ENCODE measurements around the gene DSC3. TPM values are rescaled to one million over a fixed set of nuclear protein-coding genes. Genes with fewer than 3 reads are reported as not detected.

DSC3 gene
- total RNA-seq, 5 donors from 2014 or later (not counting 1 experiment from before 2014, with no cell fraction given): 0.18 TPM; not detected in 4

DNA sequence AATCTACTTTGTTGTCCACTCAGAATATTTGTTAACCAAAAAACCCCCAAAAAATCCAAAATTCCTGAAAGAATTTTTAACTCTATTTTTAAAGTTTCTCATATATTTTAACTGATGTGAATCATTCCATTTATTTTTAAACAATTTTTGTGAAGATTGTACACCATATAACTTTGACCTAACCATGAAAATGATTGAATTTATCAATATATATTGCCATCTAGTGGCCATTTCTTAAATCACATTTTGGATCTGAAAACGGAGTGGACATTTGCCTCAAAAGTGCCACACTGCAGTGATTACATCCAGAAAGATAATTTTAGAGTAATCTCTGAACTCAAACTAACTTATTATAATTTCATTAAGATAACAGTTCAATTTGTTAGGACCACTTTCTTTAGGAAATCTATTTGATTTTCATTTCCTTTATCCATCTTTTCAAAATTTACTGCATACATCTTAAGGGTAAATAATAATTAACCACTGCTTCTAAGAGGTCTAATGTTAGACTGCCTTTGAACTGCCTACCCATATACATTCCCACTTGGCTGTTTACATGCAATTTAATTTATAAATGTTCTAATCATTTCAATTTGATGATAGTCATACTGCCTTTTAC lies 71.1 kb downstream of the DSC3 start:
- Mint-ChIP-seq H3K36me3 (no peaks in the 10 kb centered on the region), H3K9me3 (no peaks in the 10 kb centered on the region), H3K4me3 (no peak overlapping the region), H3K27ac (no peak overlapping the region), H3K4me1 (no peaks in the 10 kb centered on the region), H3K27me3 (no peaks in the 10 kb centered on the region)
- ATAC-seq (replicated peaks in 1 of 4) (no peak), DNase-seq (peak in 1 of 35 experiments; percentile 16)
- POLR2A ChIA-PET: no interaction called here
- CTCF ChIA-PET: no interaction called here
- Histone ChIP-seq H3K36me3 (ENCODE audit: control insufficient read depth in 2 of 2, extremely low read depth in 1 of 2, insufficient read depth in 1 of 2, low read length in 1 of 2) (no peaks in the 10 kb centered on the region), H3K9me3 (no peaks in the 10 kb centered on the region), H3K27me3 (replicated peaks in 1 of 2; ENCODE audit: control insufficient read depth in 2 of 2, extremely low read depth in 1 of 2, insufficient read depth in 2 of 2, low read length in 1 of 2) (peaks cover 0 to 2% of the 10 kb centered on the region in 2 experiments), H3K4me3 (ENCODE audit: control insufficient read depth in 1 of 2, extremely low read depth in 1 of 2, low read length in 1 of 2) (no peak overlapping the region), H3K27ac (ENCODE audit: low read length) (no peak overlapping the region), H3K4me1 (ENCODE audit: control insufficient read depth in 1 of 2, extremely low read depth in 1 of 2, insufficient read depth in 2 of 2, low read length in 2 of 2) (no peaks in the 10 kb centered on the region)
- WGBS (ENCODE audit: insufficient coverage): no CpG with 5 or more reads among the region's 1 CpG

DNA sequence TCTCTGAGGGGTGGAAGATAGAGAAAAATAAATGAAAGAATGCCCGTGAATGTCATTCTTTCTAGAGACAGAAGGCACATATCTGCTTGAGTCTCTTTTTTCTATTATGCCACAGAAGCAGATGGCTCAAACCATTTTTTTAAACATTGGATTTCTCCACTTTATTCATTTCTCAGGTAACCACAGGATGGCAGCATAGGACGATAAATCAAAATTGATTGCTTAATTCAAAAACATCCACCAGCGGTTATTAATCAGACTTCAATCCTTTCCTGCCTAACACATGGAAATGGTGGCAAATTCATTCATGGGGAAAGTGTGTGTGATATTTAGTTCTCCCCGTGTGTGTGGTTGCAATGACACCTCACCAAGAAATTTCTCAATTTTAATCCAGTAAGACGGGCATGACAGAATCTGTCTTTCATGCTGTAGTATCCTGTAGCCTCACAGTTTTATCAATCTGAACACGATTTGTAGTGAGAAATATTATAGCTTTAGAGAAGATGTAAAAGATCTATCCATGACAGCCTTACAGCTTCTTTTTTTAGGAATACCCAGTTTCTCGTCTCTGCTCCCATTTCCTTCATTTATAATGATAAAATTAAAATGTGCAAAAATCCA lies 72.2 kb downstream of the DSC3 start:
- DNase-seq: peak in 1 of 35 experiments; percentile 9
- ChIA-PET CTCF (interaction anchor here in 1 of 2 donors (0.5 kb wide), 1 partner anchor 850 kb away, joined by 7 read pairs; no protein-coding TSS in a partner anchor), POLR2A (no interaction called here)
- no peak overlapping the region for H3K4me3 ChIP-seq (ENCODE audit: control insufficient read depth in 1 of 2, extremely low read depth in 1 of 2, low read length in 1 of 2)
- no peaks in the 10 kb centered on the region for H3K36me3 ChIP-seq (ENCODE audit: control insufficient read depth in 2 of 2, extremely low read depth in 1 of 2, insufficient read depth in 1 of 2, low read length in 1 of 2)
- ATAC-seq (replicated peaks in 1 of 4): no peak
- H3K9me3 ChIP-seq: no peaks in the 10 kb centered on the region
- Mint-ChIP-seq H3K4me1 (no peaks in the 10 kb centered on the region), H3K27me3 (no peaks in the 10 kb centered on the region), H3K4me3 (no peak overlapping the region), H3K9me3 (no peaks in the 10 kb centered on the region), H3K36me3 (no peaks in the 10 kb centered on the region), H3K27ac (no peak overlapping the region)
- no CpG with 5 or more reads among the region's 7 CpGs for WGBS (ENCODE audit: insufficient coverage)
- H3K27ac ChIP-seq (ENCODE audit: low read length): no peak overlapping the region
- H3K27me3 ChIP-seq (replicated peaks in 1 of 2; ENCODE audit: control insufficient read depth in 2 of 2, extremely low read depth in 1 of 2, insufficient read depth in 2 of 2, low read length in 1 of 2): peaks cover 0 to 2% of the 10 kb centered on the region in 2 experiments
- H3K4me1 ChIP-seq (ENCODE audit: control insufficient read depth in 1 of 2, extremely low read depth in 1 of 2, insufficient read depth in 2 of 2, low read length in 2 of 2): no peaks in the 10 kb centered on the region

DNA sequence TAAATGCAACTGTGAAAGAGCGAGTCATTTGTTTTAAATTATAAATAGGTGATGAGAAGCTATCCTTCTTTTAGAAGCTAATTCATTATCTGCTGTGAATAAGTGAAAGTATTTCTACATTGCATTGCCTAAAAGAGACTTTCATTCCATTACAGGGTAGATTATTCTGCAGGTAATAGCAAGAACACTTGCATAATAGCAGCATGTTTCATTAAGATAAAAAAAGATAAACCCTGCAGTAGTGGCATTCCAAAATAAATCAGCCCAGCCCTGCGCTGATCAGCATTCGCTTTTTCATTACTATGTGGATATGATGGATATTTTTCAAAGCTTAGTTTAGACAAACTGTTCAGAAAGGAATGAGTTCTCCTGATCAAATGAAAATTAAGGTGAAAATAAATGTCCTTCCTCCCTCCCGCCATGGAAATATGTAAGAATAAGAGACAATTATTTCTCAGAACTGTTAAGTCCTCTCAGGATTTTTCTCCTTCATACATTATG lies 72.8 kb downstream of the DSC3 start:
- no CpG with 5 or more reads among the region's 4 CpGs for WGBS (ENCODE audit: insufficient coverage)
- H3K36me3 Mint-ChIP-seq: no peaks in the 10 kb centered on the region
- Histone ChIP-seq H3K27ac (ENCODE audit: low read length) (no peak overlapping the region), H3K4me3 (ENCODE audit: control insufficient read depth in 1 of 2, extremely low read depth in 1 of 2, low read length in 1 of 2) (no peak overlapping the region), H3K9me3 (no peaks in the 10 kb centered on the region), H3K27me3 (replicated peaks in 1 of 2; ENCODE audit: control insufficient read depth in 2 of 2, extremely low read depth in 1 of 2, insufficient read depth in 2 of 2, low read length in 1 of 2) (peaks cover 0 to 2% of the 10 kb centered on the region in 2 experiments), H3K36me3 (ENCODE audit: control insufficient read depth in 2 of 2, extremely low read depth in 1 of 2, insufficient read depth in 1 of 2, low read length in 1 of 2) (no peaks in the 10 kb centered on the region), H3K4me1 (ENCODE audit: control insufficient read depth in 1 of 2, extremely low read depth in 1 of 2, insufficient read depth in 2 of 2, low read length in 2 of 2) (no peaks in the 10 kb centered on the region)
- DNase-seq (no peak), ATAC-seq (replicated peaks in 1 of 4) (no peak)
- no peak overlapping the region for H3K27ac Mint-ChIP-seq
- CTCF ChIA-PET: interaction anchor here (0.5 to 0.6 kb wide), 2 partner anchors 167 to 851 kb away, joined by 6 to 7 read pairs; no protein-coding TSS in a partner anchor
- no peaks in the 10 kb centered on the region for H3K9me3 Mint-ChIP-seq
- H3K4me3 Mint-ChIP-seq: no peak overlapping the region
- no peaks in the 10 kb centered on the region for H3K27me3 Mint-ChIP-seq
- POLR2A ChIA-PET: no interaction called here
- no peaks in the 10 kb centered on the region for H3K4me1 Mint-ChIP-seq

DNA sequence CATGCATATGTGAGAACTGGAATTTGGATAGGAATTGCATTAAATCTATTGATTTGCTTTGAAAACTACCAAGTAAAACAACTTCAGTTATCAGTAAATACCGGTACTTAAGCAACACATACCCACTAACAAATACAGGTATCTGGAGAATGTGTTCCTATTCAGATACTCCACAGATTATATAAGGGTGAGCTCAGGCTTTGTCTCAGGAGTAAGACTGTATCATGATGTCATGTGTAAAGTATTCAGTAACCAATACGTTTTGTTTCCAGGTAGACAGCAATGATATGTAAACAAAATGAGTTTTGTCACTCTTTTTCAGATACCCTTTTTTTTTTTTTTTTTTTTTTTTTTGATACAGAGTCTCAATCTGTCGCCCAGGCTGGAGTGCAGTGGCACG lies 74.8 kb downstream of the DSC3 start:
- H3K9me3 Mint-ChIP-seq: peaks cover 0 to 2% (median 0%) of the 10 kb centered on the region in 3 donors
- no CpG with 5 or more reads among the region's 4 CpGs for WGBS (ENCODE audit: insufficient coverage)
- ChIA-PET POLR2A (no interaction called here), CTCF (interaction anchor here in 1 of 2 donors (0.7 kb wide), 1 partner anchor 1838 kb away, joined by 5 read pairs; no protein-coding TSS in a partner anchor)
- Histone ChIP-seq H3K4me1 (ENCODE audit: control insufficient read depth in 1 of 2, extremely low read depth in 1 of 2, insufficient read depth in 2 of 2, low read length in 2 of 2) (no peaks in the 10 kb centered on the region), H3K36me3 (ENCODE audit: control insufficient read depth in 2 of 2, extremely low read depth in 1 of 2, insufficient read depth in 1 of 2, low read length in 1 of 2) (no peaks in the 10 kb centered on the region), H3K9me3 (no peaks in the 10 kb centered on the region), H3K27ac (ENCODE audit: low read length) (no peak overlapping the region), H3K27me3 (replicated peaks in 1 of 2; ENCODE audit: control insufficient read depth in 2 of 2, extremely low read depth in 1 of 2, insufficient read depth in 2 of 2, low read length in 1 of 2) (peaks cover 0 to 2% of the 10 kb centered on the region in 2 experiments), H3K4me3 (ENCODE audit: control insufficient read depth in 1 of 2, extremely low read depth in 1 of 2, low read length in 1 of 2) (no peak overlapping the region)
- H3K4me1 Mint-ChIP-seq: no peaks in the 10 kb centered on the region
- H3K27me3 Mint-ChIP-seq: no peaks in the 10 kb centered on the region
- DNase-seq (no peak), ATAC-seq (replicated peaks in 1 of 4) (no peak)
- H3K4me3 Mint-ChIP-seq: no peak overlapping the region
- no peak overlapping the region for H3K27ac Mint-ChIP-seq
- H3K36me3 Mint-ChIP-seq: no peaks in the 10 kb centered on the region

DNA sequence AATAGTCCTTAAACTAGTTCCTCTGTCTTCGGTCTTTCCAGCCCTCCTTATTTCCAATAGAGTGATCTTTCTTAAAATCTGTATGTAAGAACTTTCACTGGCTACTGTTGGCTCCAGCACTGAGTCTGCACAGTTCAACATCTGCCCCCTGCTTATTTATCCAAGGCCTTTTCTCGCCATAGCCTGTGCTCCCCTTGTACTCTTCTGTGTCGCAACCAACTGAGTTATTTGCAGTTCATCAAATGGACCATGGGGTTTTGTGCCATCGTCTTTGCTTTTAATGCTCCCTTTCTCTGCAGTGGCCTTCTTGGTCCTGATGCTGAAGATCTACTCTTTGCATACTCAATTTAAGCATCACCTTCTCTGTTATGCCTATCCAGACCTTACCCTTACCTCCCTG lies 77.3 kb downstream of the DSC3 start:
- no peaks in the 10 kb centered on the region for H3K9me3 ChIP-seq
- no peak overlapping the region for H3K4me3 ChIP-seq (ENCODE audit: control insufficient read depth in 1 of 2, extremely low read depth in 1 of 2, low read length in 1 of 2)
- 92% methylated on average over 3 of the region's 4 CpGs for WGBS (ENCODE audit: insufficient coverage)
- Mint-ChIP-seq H3K27ac (no peak overlapping the region), H3K27me3 (no peaks in the 10 kb centered on the region), H3K9me3 (peaks cover 0 to 2% (median 0%) of the 10 kb centered on the region in 3 donors), H3K4me1 (no peaks in the 10 kb centered on the region), H3K4me3 (no peak overlapping the region), H3K36me3 (no peaks in the 10 kb centered on the region)
- ChIA-PET CTCF (no interaction called here), POLR2A (no interaction called here)
- H3K27me3 ChIP-seq (replicated peaks in 1 of 2; ENCODE audit: control insufficient read depth in 2 of 2, extremely low read depth in 1 of 2, insufficient read depth in 2 of 2, low read length in 1 of 2): no peaks in the 10 kb centered on the region
- no peaks in the 10 kb centered on the region for H3K36me3 ChIP-seq (ENCODE audit: control insufficient read depth in 2 of 2, extremely low read depth in 1 of 2, insufficient read depth in 1 of 2, low read length in 1 of 2)
- H3K4me1 ChIP-seq (ENCODE audit: control insufficient read depth in 1 of 2, extremely low read depth in 1 of 2, insufficient read depth in 2 of 2, low read length in 2 of 2): no peaks in the 10 kb centered on the region
- no peak for ATAC-seq (replicated peaks in 1 of 4)
- no peak overlapping the region for H3K27ac ChIP-seq (ENCODE audit: low read length)
- no peak for DNase-seq

DNA sequence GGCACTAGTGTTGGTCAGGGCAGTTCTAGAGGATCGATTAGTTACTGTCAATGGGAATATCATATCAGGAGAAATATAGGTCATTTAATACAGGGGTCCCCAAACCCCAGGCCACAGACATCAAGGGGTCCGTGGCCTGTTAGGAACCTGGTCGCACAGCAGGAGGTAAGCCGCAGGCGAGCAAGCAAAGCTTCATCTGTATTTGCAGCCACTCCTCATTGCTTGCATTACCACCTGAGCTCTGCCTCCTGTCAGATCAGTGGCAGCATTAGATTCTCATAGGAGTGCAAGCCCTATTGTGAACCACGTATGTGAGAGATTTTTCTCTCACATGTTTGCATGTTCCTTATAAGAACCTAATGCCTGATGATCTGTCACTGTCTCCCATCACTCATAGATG lies 81.9 kb downstream of the DSC3 start:
- Histone ChIP-seq H3K4me1 (ENCODE audit: control insufficient read depth in 1 of 2, extremely low read depth in 1 of 2, insufficient read depth in 2 of 2, low read length in 2 of 2) (no peaks in the 10 kb centered on the region), H3K27ac (ENCODE audit: low read length) (no peak overlapping the region), H3K4me3 (ENCODE audit: control insufficient read depth in 1 of 2, extremely low read depth in 1 of 2, low read length in 1 of 2) (no peak overlapping the region), H3K36me3 (ENCODE audit: control insufficient read depth in 2 of 2, extremely low read depth in 1 of 2, insufficient read depth in 1 of 2, low read length in 1 of 2) (no peaks in the 10 kb centered on the region), H3K9me3 (no peaks in the 10 kb centered on the region), H3K27me3 (replicated peaks in 1 of 2; ENCODE audit: control insufficient read depth in 2 of 2, extremely low read depth in 1 of 2, insufficient read depth in 2 of 2, low read length in 1 of 2) (no peaks in the 10 kb centered on the region)
- no peaks in the 10 kb centered on the region for H3K4me1 Mint-ChIP-seq
- DNase-seq (no peak), ATAC-seq (replicated peaks in 1 of 4) (no peak)
- no peak overlapping the region for H3K27ac Mint-ChIP-seq
- 93% methylated on average over 5 of the region's 6 CpGs for WGBS (ENCODE audit: insufficient coverage)
- H3K27me3 Mint-ChIP-seq: no peaks in the 10 kb centered on the region
- ChIA-PET CTCF (no interaction called here), POLR2A (no interaction called here)
- H3K4me3 Mint-ChIP-seq: no peak overlapping the region
- H3K9me3 Mint-ChIP-seq: peaks cover 0 to 6% (median 4%) of the 10 kb centered on the region in 3 donors
- H3K36me3 Mint-ChIP-seq: no peaks in the 10 kb centered on the region
